BLaER1 treated with 17β-estradiol and CSF1 and Interleukin-3, amounts not matched to agents 10 nM and 100 nM (cell line): Measurements from ENCODE around the gene MSI2.
A peak's percentile ranks its signal among the peaks of the same experiment; 100 is the strongest.

ENCODE experiments used
- H3K27ac ChIP-seq, 11 experiments: shearing (Covaris generic); formaldehyde crosslinking; 2 replicates each; pipeline ENCODE4 v1.8.1; 2022
- H3K27me3 ChIP-seq, 11 experiments: shearing (Covaris generic); formaldehyde crosslinking; 2 replicates each; pipeline ENCODE4 v1.8.1; 2022
- H3K36me3 ChIP-seq, 11 experiments: shearing (Covaris generic); formaldehyde crosslinking; 2 replicates each; pipeline ENCODE4 v1.8.1; 2022
- H3K4me1 ChIP-seq, 10 experiments: shearing (Covaris generic); formaldehyde crosslinking; 2 replicates each; pipeline ENCODE4 v1.8.1; 2022
- H3K4me2 ChIP-seq, 11 experiments: shearing (Covaris generic); formaldehyde crosslinking; 2 replicates each; pipeline ENCODE4 v1.8.1; 2022
- H3K4me3 ChIP-seq, 10 experiments: shearing (Covaris generic); formaldehyde crosslinking; 2 replicates each; pipeline ENCODE4 v1.8.1; 2022
- H3K9ac ChIP-seq, 11 experiments: shearing (Covaris generic); formaldehyde crosslinking; 2 replicates each; pipeline ENCODE4 v1.8.1; 2022
- H3K9me3 ChIP-seq, 11 experiments: shearing (Covaris generic); formaldehyde crosslinking; replicated peaks in 1 of 11; 2 replicates each; pipeline ENCODE4 v1.8.1; 2022
- H4K20me1 ChIP-seq, 11 experiments: shearing (Covaris generic); formaldehyde crosslinking; 2 replicates each; pipeline ENCODE4 v1.8.1; 2022
- Cebpa-rat ChIP-seq, 11 experiments: shearing (Covaris generic); IDR thresholded peaks; 2 replicates each; pipeline ENCODE4 v1.8.1; 2022

The MSI2 gene

GRCh38 chr17:57475796-57476195 lies 219.5 kb downstream of the MSI2 start:
- Histone ChIP-seq H3K4me2 (peak overlapping the region in 8 of 11 experiments; percentile 68 to 89 (median 86); a peak in 14 of 22 replicates), H3K4me1 (peaks cover 29 to 100% (median 100%) of the 10 kb centered on the region in 10 experiments), H3K36me3 (peaks cover 0 to 69% (median 12%) of the 10 kb centered on the region in 11 experiments; a peak in 11 of 22 replicates), H3K27ac (0 out of 22 replicates have a peak overlapping the region, but pooled peaks of 3 of the 11 experiments have one; percentile 4 to 16 (median 14)), H3K27me3 (no peaks in the 10 kb centered on the region), H4K20me1 (peaks cover 0 to 68% (median 5%) of the 10 kb centered on the region in 11 experiments; a peak in 6 of 22 replicates), H3K4me3 (no peak overlapping the region), H3K9me3 (no peaks in the 10 kb centered on the region), H3K9ac (peak overlapping the region in 2 of 11 experiments; percentile 2 to 15; a peak in 2 of 22 replicates)
- TF ChIP-seq Cebpa-rat (IDR thresholded peaks at IDR 0.05), result no peak

GRCh38 chr17:57477522-57478362 lies 221.4 kb downstream of the MSI2 start:
- Histone ChIP-seq H3K4me2 (peak overlapping the region in 8 of 11 experiments; percentile 64 to 89 (median 86); a peak in 16 of 22 replicates), H4K20me1 (peaks cover 0 to 58% (median 5%) of the 10 kb centered on the region in 11 experiments; a peak in 6 of 22 replicates), H3K27me3 (no peaks in the 10 kb centered on the region), H3K27ac (peak overlapping the region in 2 of 11 experiments; percentile 2 to 15; a peak in 3 of 22 replicates), H3K36me3 (peaks cover 0 to 87% (median 12%) of the 10 kb centered on the region in 11 experiments; a peak in 12 of 22 replicates), H3K9me3 (no peaks in the 10 kb centered on the region), H3K4me1 (peaks cover 21 to 100% (median 99%) of the 10 kb centered on the region in 10 experiments), H3K9ac (no peak overlapping the region), H3K4me3 (no peak overlapping the region)
- no peak for TF ChIP-seq Cebpa-rat (IDR thresholded peaks at IDR 0.05)

GRCh38 chr17:57478478-57479250 lies 222.3 kb downstream of the MSI2 start:
- H3K4me1 ChIP-seq, result peaks cover 14 to 100% (median 99%) of the 10 kb centered on the region in 10 experiments
- H3K4me3 ChIP-seq, result no peak overlapping the region
- TF ChIP-seq Cebpa-rat (IDR thresholded peaks at IDR 0.05), result no peak
- H3K27ac ChIP-seq, result peak overlapping the region in 1 of 11 experiments; percentile 2; a peak in 1 of 22 replicates
- peaks cover 0 to 54% (median 4%) of the 10 kb centered on the region in 11 experiments; a peak in 5 of 22 replicates for H4K20me1 ChIP-seq
- H3K9ac ChIP-seq, result no peak overlapping the region
- H3K4me2 ChIP-seq, result peak overlapping the region in 7 of 11 experiments; percentile 61 to 89 (median 86); a peak in 13 of 22 replicates
- H3K9me3 ChIP-seq, result no peaks in the 10 kb centered on the region
- H3K36me3 ChIP-seq, result peaks cover 0 to 90% (median 12%) of the 10 kb centered on the region in 11 experiments; a peak in 12 of 22 replicates
- no peaks in the 10 kb centered on the region for H3K27me3 ChIP-seq

GRCh38 chr17:57480438-57481196 lies 224.3 kb downstream of the MSI2 start:
- peaks cover 0 to 77% (median 12%) of the 10 kb centered on the region in 11 experiments; a peak in 12 of 22 replicates for H3K36me3 ChIP-seq
- peaks cover 0 to 47% (median 0%) of the 10 kb centered on the region in 11 experiments; a peak in 3 of 22 replicates for H4K20me1 ChIP-seq
- H3K9me3 ChIP-seq, result no peaks in the 10 kb centered on the region
- peak overlapping the region; percentile 2 to 89 (median 65) for H3K4me2 ChIP-seq
- H3K4me1 ChIP-seq, result peaks cover 15 to 100% (median 99%) of the 10 kb centered on the region in 10 experiments
- no peak for TF ChIP-seq Cebpa-rat (IDR thresholded peaks at IDR 0.05)
- no peak overlapping the region for H3K4me3 ChIP-seq
- peak overlapping the region in 6 of 11 experiments; percentile 5 to 38 (median 26); a peak in 8 of 22 replicates for H3K27ac ChIP-seq
- H3K9ac ChIP-seq, result peak overlapping the region in 2 of 11 experiments; percentile 19 to 38; a peak in 2 of 22 replicates
- H3K27me3 ChIP-seq, result no peaks in the 10 kb centered on the region

- H4K20me1 ChIP-seq, result peaks cover 0 to 49% (median 0%) of the 10 kb centered on the region in 11 experiments; a peak in 2 of 22 replicates
- TF ChIP-seq Cebpa-rat (IDR thresholded peaks at IDR 0.05), result no peak
- H3K9ac ChIP-seq, result no peak overlapping the region
- H3K36me3 ChIP-seq, result peaks cover 0 to 66% (median 12%) of the 10 kb centered on the region in 11 experiments; a peak in 12 of 22 replicates
- no peaks in the 10 kb centered on the region for H3K27me3 ChIP-seq
- no peaks in the 10 kb centered on the region for H3K9me3 ChIP-seq
- H3K4me1 ChIP-seq, result peaks cover 29 to 100% (median 99%) of the 10 kb centered on the region in 10 experiments
- H3K27ac ChIP-seq, result peak overlapping the region in 4 of 11 experiments; percentile 0 to 20 (median 11); a peak in 2 of 22 replicates
- H3K4me3 ChIP-seq, result no peak overlapping the region
- peak overlapping the region in 7 of 11 experiments; percentile 2 to 93 (median 87); a peak in 11 of 22 replicates for H3K4me2 ChIP-seq
Measured at GRCh38 chr17:57481910-57482391, 225.6 kb downstream of the MSI2 start.

GRCh38 chr17:57482657-57483056 lies 226.3 kb downstream of the MSI2 start:
- Histone ChIP-seq H3K4me1 (peaks cover 36 to 100% (median 99%) of the 10 kb centered on the region in 10 experiments), H3K27ac (peak overlapping the region in 4 of 11 experiments; percentile 0 to 20 (median 11); a peak in 3 of 22 replicates), H4K20me1 (peaks cover 0 to 50% (median 0%) of the 10 kb centered on the region in 11 experiments; a peak in 5 of 22 replicates), H3K27me3 (no peaks in the 10 kb centered on the region), H3K36me3 (peaks cover 0 to 67% (median 12%) of the 10 kb centered on the region in 11 experiments; a peak in 12 of 22 replicates), H3K4me3 (no peak overlapping the region), H3K4me2 (peak overlapping the region in 7 of 11 experiments; percentile 2 to 93 (median 87); a peak in 11 of 22 replicates), H3K9ac (no peak overlapping the region), H3K9me3 (no peaks in the 10 kb centered on the region)
- no peak for TF ChIP-seq Cebpa-rat (IDR thresholded peaks at IDR 0.05)

GRCh38 chr17:57484081-57484666 lies 227.9 kb downstream of the MSI2 start:
- Histone ChIP-seq H3K9ac (no peak overlapping the region; a peak in 2 of 22 replicates), H3K4me3 (no peak overlapping the region), H3K9me3 (no peaks in the 10 kb centered on the region), H3K4me1 (peaks cover 39 to 100% (median 91%) of the 10 kb centered on the region in 10 experiments), H3K4me2 (peak overlapping the region in 10 of 11 experiments; percentile 73 to 93 (median 86); a peak in 19 of 22 replicates), H3K27ac (peak overlapping the region in 8 of 11 experiments; percentile 21 to 69 (median 61); a peak in 14 of 22 replicates), H4K20me1 (peaks cover 0 to 44% (median 0%) of the 10 kb centered on the region in 11 experiments; a peak in 5 of 22 replicates), H3K27me3 (no peaks in the 10 kb centered on the region), H3K36me3 (peaks cover 0 to 67% (median 13%) of the 10 kb centered on the region in 11 experiments; a peak in 13 of 22 replicates)
- no peak for TF ChIP-seq Cebpa-rat (IDR thresholded peaks at IDR 0.05)
